A673 (cell line): ENCODE results near the gene PELI1. TPM values are rescaled to one million over a fixed set of nuclear protein-coding genes. Genes with fewer than 3 reads are reported as not detected.

Experiments
- BruUV-seq: library from RNA; stranded (reverse); fragments of 400-500 nt; replicated peaks from 2 replicates; lab custom pipeline; 2021; lab: Mats Ljungman, UMichigan
- CTCF ChIA-PET: fragments of 300-600 bp; sonication (Branson Sonifier 250); formaldehyde crosslinking; loops from one replicate; lab custom pipeline; 2022; ENCODE audit warnings: antibody characterized with exemption; lab: Charles Lee
- POLR2A ChIA-PET: fragments of 300-600 bp; sonication (Branson Sonifier 250); formaldehyde crosslinking; loops from one replicate; lab custom pipeline; 2022; ENCODE audit warnings: antibody characterized with exemption; ENCODE audit not compliant: low non-redundant PET; lab: Charles Lee
- DNase-seq: peaks from one replicate; pipeline ENCODE4 v3.0.0-alpha.2; 2015; ENCODE audit warnings: low spot score
- H3K27ac ChIP-seq: fragments of 200-600 bp; sonication (generic); 2 replicates; pipeline ENCODE4 v1.5.1; 2016; ENCODE audit warnings: mixed run types, low read depth, mild to moderate bottlenecking, mixed read lengths, antibody characterized with exemption, low read length; ENCODE audit not compliant: poor library complexity, severe bottlenecking
- H3K27me3 ChIP-seq: fragments of 200-600 bp; sonication (generic); replicated peaks from 2 replicates; pipeline ENCODE4 v1.6.1; 2017; ENCODE audit warnings: mixed run types, low read depth, mild to moderate bottlenecking, mixed read lengths, antibody characterized with exemption, low read length; ENCODE audit not compliant: insufficient read depth, poor library complexity
- H3K36me3 ChIP-seq: fragments of 200-600 bp; sonication (generic); 2 replicates; pipeline ENCODE4 v1.6.1; 2016; ENCODE audit warnings: mixed run types, mild to moderate bottlenecking, mixed read lengths, antibody characterized with exemption, low read length; ENCODE audit not compliant: insufficient read depth, poor library complexity, severe bottlenecking
- H3K4me1 ChIP-seq: fragments of 200-600 bp; sonication (generic); 2 replicates; pipeline ENCODE4 v1.6.1; 2017; ENCODE audit warnings: mixed run types, mild to moderate bottlenecking, mixed read lengths, antibody characterized with exemption, low read length; ENCODE audit not compliant: insufficient read depth, poor library complexity, severe bottlenecking
- H3K4me3 ChIP-seq: fragments of 200-600 bp; sonication (generic); 2 replicates; pipeline ENCODE4 v1.5.1; 2016; ENCODE audit warnings: low read depth, mixed run types, mild to moderate bottlenecking, mixed read lengths, low read length; ENCODE audit not compliant: poor library complexity, severe bottlenecking
- H3K9me3 ChIP-seq: fragments of 200-600 bp; sonication (generic); 2 replicates; pipeline ENCODE4 v1.6.1; 2016; ENCODE audit warnings: mixed run types, low read depth, mild to moderate bottlenecking, mixed read lengths, antibody characterized with exemption, low read length; ENCODE audit not compliant: poor library complexity, severe bottlenecking
- CTCF ChIP-seq: fragments of 300-800, 200-600 bp; sonication (generic); conservative IDR thresholded peaks from 2 replicates; pipeline ENCODE4 v1.5.1; 2017; ENCODE audit warnings: low read depth, mild to moderate bottlenecking, antibody characterized with exemption, low read length, moderate library complexity, mixed read lengths
- EZH2 ChIP-seq: fragments of 200-600 bp; sonication (generic); IDR thresholded peaks from 2 replicates; pipeline ENCODE4 v1.6.1; 2017; ENCODE audit warnings: borderline replicate concordance, low read depth, mild to moderate bottlenecking, mixed read lengths, antibody characterized with exemption, low read length; ENCODE audit not compliant: poor library complexity, severe bottlenecking
- intact Hi-C: fragments of 100-400 bp; cut with micrococcal nuclease; formaldehyde crosslinking; loops from one replicate; pipeline ENCODE4 v1.10.0; 2022; ENCODE audit not compliant: unreplicated experiment
- total RNA-seq: library from RNA; stranded (reverse); gene quantifications from 2 replicates; pipeline ENCODE4 v1.2.3, GENCODE V29; 2021

The PELI1 gene
- total RNA-seq, 1 experiment from 2014 or later, result 35.1 TPM

DNA sequence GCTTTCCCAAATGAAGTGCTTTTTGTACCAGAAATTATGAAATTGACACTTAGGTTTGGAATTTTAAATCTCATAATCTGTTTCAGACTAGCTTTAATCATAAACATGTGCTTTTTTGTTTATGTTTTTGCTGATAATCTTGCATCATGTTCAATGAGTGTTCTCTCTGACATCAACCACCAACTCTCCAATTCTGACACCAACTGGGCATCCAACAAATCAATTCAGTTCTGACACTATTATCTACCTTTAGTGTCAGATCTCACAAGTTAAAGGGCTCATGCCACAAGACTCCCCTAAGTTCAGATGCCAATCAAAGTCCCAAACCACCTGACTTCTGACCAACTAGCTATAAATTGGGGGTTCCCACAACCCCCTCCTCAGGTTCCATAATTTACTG, 19.6 kb downstream of the PELI1 start:
- no peak overlapping the region for H3K4me3 ChIP-seq
- no peaks in the 10 kb centered on the region for H3K27me3 ChIP-seq
- no TSS peak for BruUV-seq
- POLR2A ChIA-PET, result no interaction called here
- no peaks in the 10 kb centered on the region for H3K9me3 ChIP-seq
- no peaks in the 10 kb centered on the region for H3K36me3 ChIP-seq
- CTCF ChIA-PET, result interaction anchor here (0.5 kb wide), 1 partner anchor 15 kb away, joined by 11 read pairs; no protein-coding TSS in a partner anchor
- peaks cover 16% of the 10 kb centered on the region for H3K4me1 ChIP-seq
- DNase-seq, result no peak
- TF ChIP-seq CTCF (no peak), EZH2 (no peak)
- no peak overlapping the region for H3K27ac ChIP-seq
- intact Hi-C loops, result no loop called here

DNA sequence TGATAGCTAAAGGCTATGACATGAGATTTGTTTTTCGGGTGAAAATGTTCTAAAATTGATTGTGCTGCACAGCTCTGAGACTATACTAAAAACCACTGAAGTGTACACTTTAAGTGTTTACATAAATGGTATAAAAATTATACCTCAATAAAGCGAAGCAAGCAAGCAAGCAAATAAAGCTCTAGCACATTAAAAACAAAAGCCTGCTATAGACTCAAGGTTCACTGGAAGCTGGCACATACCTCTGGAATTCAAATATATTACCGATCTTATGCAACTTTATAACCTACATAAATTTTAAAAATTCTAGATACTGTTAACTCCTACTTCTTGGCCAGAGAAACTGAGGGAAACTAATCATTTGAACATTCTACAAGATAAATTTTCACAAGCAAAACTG, 20.1 kb downstream of the PELI1 start:
- no peaks in the 10 kb centered on the region for H3K9me3 ChIP-seq
- H3K27ac ChIP-seq, result no peak overlapping the region
- H3K4me1 ChIP-seq, result peaks cover 12% of the 10 kb centered on the region
- BruUV-seq, result no TSS peak
- ChIA-PET POLR2A (no interaction called here), CTCF (interaction anchor here (0.5 kb wide), 1 partner anchor 14 kb away, joined by 11 read pairs; no protein-coding TSS in a partner anchor)
- H3K4me3 ChIP-seq, result no peak overlapping the region
- no peaks in the 10 kb centered on the region for H3K27me3 ChIP-seq
- TF ChIP-seq CTCF (no peak), EZH2 (no peak)
- H3K36me3 ChIP-seq, result no peaks in the 10 kb centered on the region
- intact Hi-C loops, result no loop called here
- DNase-seq, result no peak

GRCh38 chr2:64123740-64124139, 20.5 kb downstream of the PELI1 start:
- Histone ChIP-seq H3K36me3 (no peaks in the 10 kb centered on the region), H3K4me1 (peaks cover 7% of the 10 kb centered on the region), H3K27me3 (no peaks in the 10 kb centered on the region), H3K4me3 (no peak overlapping the region), H3K9me3 (no peaks in the 10 kb centered on the region), H3K27ac (no peak overlapping the region)
- TF ChIP-seq CTCF (no peak), EZH2 (no peak)
- POLR2A ChIA-PET, result no interaction called here
- BruUV-seq, result no TSS peak
- CTCF ChIA-PET, result interaction anchor here (0.5 kb wide), 1 partner anchor 40 kb away, joined by 4 read pairs; no protein-coding TSS in a partner anchor
- intact Hi-C loops, result no loop called here
- DNase-seq, result no peak
